GM12872 (cell line): ENCODE results near the gene IL1RAPL1.

ENCODE experiments used
- TF ChIP-seq, protein P1 (sequence below): IDR thresholded peaks from 3 replicates; pipeline ENCODE4 v1.5.1; 2011; ENCODE audit warnings: low read depth, mild to moderate bottlenecking, low read length, moderate library complexity; ENCODE audit not compliant: insufficient read depth

IL1RAPL1 gene

DNA sequence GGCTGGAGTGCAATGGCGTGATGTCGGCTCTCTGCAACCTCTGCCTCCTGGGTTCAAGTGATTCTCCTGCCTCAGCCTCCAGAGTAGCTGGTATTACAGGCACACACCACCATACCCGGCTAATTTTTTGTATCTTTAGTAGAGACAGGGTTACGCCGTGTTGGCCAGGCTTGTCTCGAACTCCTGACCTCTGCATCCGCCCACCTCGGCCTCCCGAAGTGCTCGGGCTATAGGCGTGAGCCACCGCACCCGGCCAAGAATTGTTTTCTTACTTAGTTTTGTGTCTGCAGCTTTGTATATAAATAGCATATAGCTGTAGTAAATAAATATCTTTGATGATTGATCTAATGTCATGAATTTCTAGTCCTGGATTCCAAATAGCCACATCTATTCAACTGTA, 81.1 kb downstream of the IL1RAPL1 start:
- TF ChIP-seq, protein P1, sequence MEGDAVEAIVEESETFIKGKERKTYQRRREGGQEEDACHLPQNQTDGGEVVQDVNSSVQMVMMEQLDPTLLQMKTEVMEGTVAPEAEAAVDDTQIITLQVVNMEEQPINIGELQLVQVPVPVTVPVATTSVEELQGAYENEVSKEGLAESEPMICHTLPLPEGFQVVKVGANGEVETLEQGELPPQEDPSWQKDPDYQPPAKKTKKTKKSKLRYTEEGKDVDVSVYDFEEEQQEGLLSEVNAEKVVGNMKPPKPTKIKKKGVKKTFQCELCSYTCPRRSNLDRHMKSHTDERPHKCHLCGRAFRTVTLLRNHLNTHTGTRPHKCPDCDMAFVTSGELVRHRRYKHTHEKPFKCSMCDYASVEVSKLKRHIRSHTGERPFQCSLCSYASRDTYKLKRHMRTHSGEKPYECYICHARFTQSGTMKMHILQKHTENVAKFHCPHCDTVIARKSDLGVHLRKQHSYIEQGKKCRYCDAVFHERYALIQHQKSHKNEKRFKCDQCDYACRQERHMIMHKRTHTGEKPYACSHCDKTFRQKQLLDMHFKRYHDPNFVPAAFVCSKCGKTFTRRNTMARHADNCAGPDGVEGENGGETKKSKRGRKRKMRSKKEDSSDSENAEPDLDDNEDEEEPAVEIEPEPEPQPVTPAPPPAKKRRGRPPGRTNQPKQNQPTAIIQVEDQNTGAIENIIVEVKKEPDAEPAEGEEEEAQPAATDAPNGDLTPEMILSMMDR: no peak

DNA sequence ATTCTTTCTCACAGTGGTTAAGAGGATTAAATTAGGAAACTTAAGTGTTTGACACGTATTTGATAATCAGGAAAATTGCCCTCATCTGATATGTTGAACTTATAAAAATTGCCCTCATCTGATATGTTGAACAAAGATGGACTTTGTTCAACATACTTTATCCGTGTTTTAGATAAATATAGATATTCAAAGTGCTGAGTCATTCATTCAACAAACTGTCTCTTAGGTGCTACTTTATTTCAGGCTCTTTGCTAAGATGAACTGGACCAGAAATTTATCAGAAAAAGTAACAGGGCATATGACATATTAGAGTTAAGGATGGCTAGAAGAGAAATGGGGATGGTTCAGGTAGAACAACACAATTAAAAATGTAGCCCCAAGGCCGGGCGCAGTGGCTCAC, 81.7 kb downstream of the IL1RAPL1 start:
- TF ChIP-seq, protein P1: no peak

DNA sequence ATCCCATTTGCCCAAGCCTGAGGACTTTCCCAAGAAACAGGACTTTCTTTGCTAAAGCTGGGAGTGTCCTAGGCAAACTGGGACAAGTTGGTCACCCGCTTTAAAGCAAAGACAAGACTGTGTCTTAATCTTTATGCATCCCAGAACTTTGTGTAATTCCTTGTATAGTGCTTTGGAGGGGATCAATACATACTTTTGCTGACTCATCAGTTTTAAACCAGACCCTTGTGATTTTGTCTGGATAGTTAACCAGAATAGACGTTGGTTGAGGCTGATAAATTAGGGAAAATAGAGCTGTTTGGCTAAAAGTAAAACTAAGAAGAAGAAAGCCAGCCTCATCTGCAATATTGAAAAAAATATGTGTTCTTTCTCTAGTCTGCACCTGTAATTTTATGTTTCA, 82.8 kb downstream of the IL1RAPL1 start:
- TF ChIP-seq, protein P1: no peak

DNA sequence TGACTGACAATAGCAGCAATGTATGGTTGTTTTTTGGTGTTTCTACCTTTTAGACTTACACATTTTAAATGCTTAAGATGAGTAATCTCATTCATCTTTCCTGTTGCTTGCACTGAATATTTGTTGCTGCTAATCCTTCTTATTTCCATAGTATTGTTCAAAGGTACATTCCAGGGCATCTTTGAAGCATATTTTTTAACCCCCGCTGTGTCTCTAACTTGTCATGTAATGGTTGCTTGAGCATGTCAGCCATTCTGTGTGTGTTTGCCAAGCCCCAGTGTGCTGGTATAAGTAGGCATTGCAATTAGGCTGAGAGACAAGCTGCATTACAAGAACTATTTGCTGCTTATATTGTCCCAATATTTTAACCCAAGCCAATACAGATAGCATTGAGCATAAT, 87.9 kb downstream of the IL1RAPL1 start:
- TF ChIP-seq, protein P1: no peak

DNA sequence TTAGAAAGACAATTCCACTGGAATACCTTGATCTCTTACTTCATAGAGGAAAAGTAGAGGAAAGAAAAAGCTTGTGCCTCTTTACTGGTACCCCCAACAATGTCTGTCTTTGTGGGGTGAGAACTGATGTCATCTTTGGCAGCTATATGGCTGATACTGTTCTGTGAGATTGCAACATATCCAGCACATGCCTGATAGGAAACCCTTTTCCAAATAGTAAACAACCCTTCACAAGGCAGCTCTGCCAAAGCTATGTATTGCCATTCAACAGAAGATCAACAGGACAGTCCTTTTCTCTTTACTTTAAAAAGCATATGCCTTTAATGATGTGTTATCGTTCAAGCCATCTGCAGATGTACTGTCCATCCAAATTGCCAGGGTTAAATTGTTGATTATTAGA, 105.9 kb downstream of the IL1RAPL1 start:
- TF ChIP-seq, protein P1: no peak

DNA sequence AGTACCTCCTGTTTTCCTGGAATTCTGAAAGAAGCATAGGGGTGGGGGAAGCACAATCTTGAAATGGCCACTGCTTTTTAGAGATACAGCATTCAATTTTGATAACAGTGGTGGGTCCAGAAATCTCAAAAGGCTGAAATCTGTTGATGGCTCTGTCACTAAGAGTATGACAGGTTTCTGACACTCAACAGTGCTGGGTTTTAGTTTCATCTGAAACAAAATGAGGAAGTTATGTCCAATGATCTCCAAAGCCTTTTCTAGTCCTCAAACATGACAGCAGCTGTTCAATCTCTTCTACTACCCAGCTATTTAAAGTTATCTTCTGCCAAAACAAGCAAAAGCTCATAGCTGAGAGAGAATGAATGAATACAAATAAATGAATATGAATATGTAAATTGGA, 110.5 kb downstream of the IL1RAPL1 start:
- TF ChIP-seq, protein P1: no peak

DNA sequence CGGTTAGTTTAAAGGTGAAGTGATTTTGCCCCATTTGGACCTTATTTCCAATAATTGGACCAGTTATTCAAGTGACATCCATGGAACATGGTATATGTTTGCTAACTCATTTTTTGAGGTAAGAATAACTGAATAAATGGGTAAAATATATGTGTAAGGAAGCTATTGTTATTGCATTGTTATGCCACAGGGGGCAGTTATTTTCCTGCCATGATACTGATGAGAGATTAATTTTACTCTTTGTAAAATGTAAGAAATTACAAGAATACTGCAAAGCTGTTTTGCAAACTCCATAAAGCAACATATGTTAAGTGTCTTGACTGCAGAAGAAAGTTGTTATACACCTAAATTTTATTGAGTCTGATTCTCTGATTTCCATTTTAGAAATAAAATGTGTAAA, 114.0 kb downstream of the IL1RAPL1 start:
- TF ChIP-seq, protein P1: no peak

DNA sequence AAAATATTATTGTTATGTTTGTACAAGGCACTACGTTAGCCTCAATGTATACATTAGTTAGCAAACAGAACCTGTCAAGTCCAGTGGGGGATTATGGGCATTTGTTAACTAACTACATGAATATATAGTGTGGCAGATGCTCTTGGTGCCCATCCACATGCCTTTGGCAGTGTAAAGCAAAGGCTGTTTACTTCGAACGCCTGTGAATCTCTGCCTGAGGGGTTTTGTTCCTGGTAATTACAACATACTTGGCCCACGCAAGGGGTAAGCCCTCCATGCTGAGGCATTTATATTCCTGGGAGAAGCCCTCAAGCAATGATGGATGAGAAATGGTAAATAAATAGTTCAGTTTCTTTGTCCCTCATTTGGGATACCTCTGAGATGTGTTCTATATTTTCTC, 119.7 kb downstream of the IL1RAPL1 start:
- TF ChIP-seq, protein P1: no peak
